Activated CD4-positive, alpha-beta T cell treated with anti-CD3 and anti-CD28 coated beads for 36 hours (primary cell): ENCODE measurements around the gene LUC7L3. TPM values are rescaled to one million over a fixed set of nuclear protein-coding genes. Genes with fewer than 3 reads are reported as not detected.

Source experiments
- ATAC-seq: fragments of 200-7000 bp; cut with Tn5 transposase; one replicate; pipeline ENCODE4 v1.10.0; 2021; ENCODE audit warnings: mild to moderate bottlenecking, moderate library complexity
- CTCF ChIA-PET: fragments of 350-600 bp; sonication (Branson Sonifier 250); formaldehyde crosslinking; loops from one replicate; lab custom pipeline; 2021; ENCODE audit warnings: antibody characterized with exemption; lab: Charles Lee
- POLR2A ChIA-PET: fragments of 350-600 bp; sonication (Branson Sonifier 250); formaldehyde crosslinking; loops from one replicate; lab custom pipeline; 2021; ENCODE audit warnings: antibody characterized with exemption, inconsistent platforms; lab: Charles Lee
- DNase-seq: peaks from one replicate; pipeline ENCODE4 v3.0.0-alpha.2; 2020
- H3K27ac Mint-ChIP-seq: one replicate; pipeline ENCODE4 v1.8.0; 2021; ENCODE audit warnings: mixed read lengths
- H3K27me3 Mint-ChIP-seq: one replicate; pipeline ENCODE4 v1.8.0; 2021; ENCODE audit warnings: mixed read lengths
- H3K36me3 Mint-ChIP-seq: one replicate; pipeline ENCODE4 v1.8.0; 2021; ENCODE audit warnings: low read depth, mixed read lengths
- H3K4me1 Mint-ChIP-seq: one replicate; pipeline ENCODE4 v1.8.0; 2021; ENCODE audit warnings: mixed read lengths
- H3K4me3 Mint-ChIP-seq: one replicate; pipeline ENCODE4 v1.8.0; 2021; ENCODE audit warnings: mild to moderate bottlenecking, moderate library complexity, mixed read lengths
- H3K9me3 Mint-ChIP-seq: one replicate; pipeline ENCODE4 v1.8.0; 2021; ENCODE audit warnings: low read depth, mixed read lengths
- intact Hi-C, 2 experiments: fragments of 100-400 bp; cut with DNase I in 1 of 2; cut with micrococcal nuclease in 1 of 2; formaldehyde crosslinking; loops; one replicate each; pipeline versions ENCODE4 v1.14.2 to v1.15.1; 2022 to 2024; cut with DNase I, micrococcal nuclease
- total RNA-seq, 2 experiments: library from RNA; stranded (reverse); gene quantifications; one replicate each; pipeline ENCODE4 v1.2.3, GENCODE V29; 2021

The LUC7L3 gene
- total RNA-seq, 2 experiments from 2014 or later, result 112 to 120 TPM

- Mint-ChIP-seq H3K9me3 (no peaks in the 10 kb centered on the region), H3K27ac (no peak overlapping the region), H3K4me1 (no peaks in the 10 kb centered on the region), H3K27me3 (no peaks in the 10 kb centered on the region), H3K4me3 (no peak overlapping the region), H3K36me3 (no peaks in the 10 kb centered on the region)
- intact Hi-C loops, result no loop called here
- CTCF ChIA-PET, result no interaction called here
- ATAC-seq, result no peak
- POLR2A ChIA-PET, result no interaction called here
- no peak for DNase-seq
Measured at GRCh38 chr17:50686494-50687199, 32.8 kb upstream of the LUC7L3 start.

GRCh38 chr17:50687200-50688066 lies 32.0 kb upstream of the LUC7L3 start:
- intact Hi-C loops, result no loop called here
- Mint-ChIP-seq H3K36me3 (no peaks in the 10 kb centered on the region), H3K27ac (no peak overlapping the region), H3K4me1 (no peaks in the 10 kb centered on the region), H3K4me3 (no peak overlapping the region), H3K27me3 (no peaks in the 10 kb centered on the region), H3K9me3 (no peaks in the 10 kb centered on the region)
- ATAC-seq (no peak), DNase-seq (no peak)
- ChIA-PET CTCF (no interaction called here), POLR2A (no interaction called here)

GRCh38 chr17:50688245-50688644 lies 31.2 kb upstream of the LUC7L3 start:
- no peak for ATAC-seq
- Mint-ChIP-seq H3K36me3 (peaks cover under 1% of the 10 kb centered on the region), H3K27me3 (no peaks in the 10 kb centered on the region), H3K27ac (no peak overlapping the region), H3K9me3 (no peaks in the 10 kb centered on the region), H3K4me3 (no peak overlapping the region), H3K4me1 (no peaks in the 10 kb centered on the region)
- ChIA-PET POLR2A (no interaction called here), CTCF (no interaction called here)
- intact Hi-C loops, result no loop called here
- DNase-seq, result no peak

GRCh38 chr17:50689251-50689650 lies 30.2 kb upstream of the LUC7L3 start:
- POLR2A ChIA-PET, result no interaction called here
- CTCF ChIA-PET, result no interaction called here

GRCh38 chr17:50689956-50690886 lies 29.2 kb upstream of the LUC7L3 start:
- peaks cover 6% of the 10 kb centered on the region for H3K36me3 Mint-ChIP-seq
- POLR2A ChIA-PET, result no interaction called here
- CTCF ChIA-PET, result no interaction called here
- no peak for ATAC-seq
- H3K4me1 Mint-ChIP-seq, result no peaks in the 10 kb centered on the region
- intact Hi-C loops, result no loop called here
- no peaks in the 10 kb centered on the region for H3K9me3 Mint-ChIP-seq
- H3K27ac Mint-ChIP-seq, result peak overlapping the region; percentile 1
- DNase-seq, result no peak
- no peak overlapping the region for H3K4me3 Mint-ChIP-seq
- H3K27me3 Mint-ChIP-seq, result no peaks in the 10 kb centered on the region

More at GRCh38 chr17:50689251-50689650, 30.2 kb upstream of the LUC7L3 start:
- no peaks in the 10 kb centered on the region for H3K4me1 Mint-ChIP-seq
- no peaks in the 10 kb centered on the region for H3K27me3 Mint-ChIP-seq
- peaks cover 3% of the 10 kb centered on the region for H3K36me3 Mint-ChIP-seq
- no peak overlapping the region for H3K4me3 Mint-ChIP-seq
- no peak overlapping the region for H3K27ac Mint-ChIP-seq
- DNase-seq (no peak), ATAC-seq (no peak)
- no peaks in the 10 kb centered on the region for H3K9me3 Mint-ChIP-seq
- intact Hi-C loops, result no loop called here

- no peak for ATAC-seq
- H3K9me3 Mint-ChIP-seq, result no peaks in the 10 kb centered on the region
- H3K36me3 Mint-ChIP-seq, result peaks cover 11% of the 10 kb centered on the region
- no peak overlapping the region for H3K27ac Mint-ChIP-seq
- intact Hi-C loops, result no loop called here
- no peak for DNase-seq
- CTCF ChIA-PET, result interaction anchor here (1.3 kb wide), 1 partner anchor 65 kb away, joined by 3 read pairs; no protein-coding TSS in a partner anchor
- peaks cover under 1% of the 10 kb centered on the region for H3K4me1 Mint-ChIP-seq
- no peak overlapping the region for H3K4me3 Mint-ChIP-seq
- no peaks in the 10 kb centered on the region for H3K27me3 Mint-ChIP-seq
- POLR2A ChIA-PET, result no interaction called here
Measured at GRCh38 chr17:50690887-50691549, 28.4 kb upstream of the LUC7L3 start.

- H3K4me1 Mint-ChIP-seq, result peaks cover 3% of the 10 kb centered on the region
- ATAC-seq, result no peak
- intact Hi-C loops, result no loop called here
- H3K27me3 Mint-ChIP-seq, result no peaks in the 10 kb centered on the region
- no peak for DNase-seq
- H3K27ac Mint-ChIP-seq, result no peak overlapping the region
- H3K36me3 Mint-ChIP-seq, result peaks cover 15% of the 10 kb centered on the region
- ChIA-PET POLR2A (no interaction called here), CTCF (interaction anchor here (1.3 to 1.5 kb wide), 2 partner anchors 11 to 65 kb away, joined by 3 to 4 read pairs; no protein-coding TSS in a partner anchor)
- H3K9me3 Mint-ChIP-seq, result no peaks in the 10 kb centered on the region
- H3K4me3 Mint-ChIP-seq, result no peak overlapping the region
Measured at GRCh38 chr17:50691550-50692447, 27.6 kb upstream of the LUC7L3 start.

- Mint-ChIP-seq H3K4me3 (no peak overlapping the region), H3K4me1 (peaks cover 7% of the 10 kb centered on the region), H3K9me3 (no peaks in the 10 kb centered on the region), H3K27ac (no peak overlapping the region), H3K36me3 (peaks cover 22% of the 10 kb centered on the region), H3K27me3 (no peaks in the 10 kb centered on the region)
- ATAC-seq, result no peak
- CTCF ChIA-PET, result interaction anchor here (1.5 kb wide), 1 partner anchor 11 kb away, joined by 4 read pairs; no protein-coding TSS in a partner anchor
- POLR2A ChIA-PET, result interaction anchor here (0.6 kb wide), 1 partner anchor 66 kb away, joined by 3 read pairs; no protein-coding TSS in a partner anchor
- no peak for DNase-seq
- intact Hi-C loops, result no loop called here
Measured at GRCh38 chr17:50692448-50693035, 26.9 kb upstream of the LUC7L3 start.

GRCh38 chr17:50693036-50693682 lies 26.2 kb upstream of the LUC7L3 start:
- peaks cover 24% of the 10 kb centered on the region for H3K36me3 Mint-ChIP-seq
- no peaks in the 10 kb centered on the region for H3K27me3 Mint-ChIP-seq

More at GRCh38 chr17:50693036-50693682, 26.2 kb upstream of the LUC7L3 start:
- no peak for ATAC-seq
- no peak overlapping the region for H3K4me3 Mint-ChIP-seq
- no peak overlapping the region for H3K27ac Mint-ChIP-seq
- no peak for DNase-seq
- intact Hi-C loops, result no loop called here
- ChIA-PET CTCF (interaction anchor here (0.8 to 1.5 kb wide), 3 partner anchors 10 to 62 kb away, joined by 3 to 4 read pairs (median 3); no protein-coding TSS in a partner anchor), POLR2A (interaction anchor here (0.6 kb wide), 2 partner anchors 67 to 123 kb away, joined by 3 read pairs; no protein-coding TSS in a partner anchor)
- H3K9me3 Mint-ChIP-seq, result no peaks in the 10 kb centered on the region
- H3K4me1 Mint-ChIP-seq, result peaks cover 7% of the 10 kb centered on the region
